SIG-M5 treated with dmso at 0.1 percent for 504 hours (cell line): ENCODE measurements around the gene CAPN5.

ENCODE experiments used
- DNase-seq: peaks from one replicate; lab custom pipeline; 2025; ENCODE audit not compliant: unreplicated experiment; lab: John Stamatoyannopoulos, UW

CAPN5 gene

GRCh38 chr11:77113382-77114088 is 46.8 kb downstream of the CAPN5 start:
- peak; percentile 4 for DNase-seq

- DNase-seq: no peak
Observed at GRCh38 chr11:77114089-77114463, 47.3 kb downstream of the CAPN5 start.

- peak; percentile 13 for DNase-seq
Observed at GRCh38 chr11:77115181-77115611, 48.4 kb downstream of the CAPN5 start.

- no peak for DNase-seq
Observed at GRCh38 chr11:77115956-77116355, 49.2 kb downstream of the CAPN5 start.

GRCh38 chr11:77117492-77117891 is 50.7 kb downstream of the CAPN5 start:
- no peak for DNase-seq

GRCh38 chr11:77118086-77118485 is 51.3 kb downstream of the CAPN5 start:
- DNase-seq: no peak

- no peak for DNase-seq
Observed at GRCh38 chr11:77118971-77119370, 52.2 kb downstream of the CAPN5 start.

GRCh38 chr11:77119531-77119936 is 52.8 kb downstream of the CAPN5 start:
- DNase-seq: no peak

- DNase-seq: no peak
Observed at GRCh38 chr11:77120571-77120970, 53.8 kb downstream of the CAPN5 start.

GRCh38 chr11:77121096-77121640 is 54.4 kb downstream of the CAPN5 start:
- DNase-seq: no peak

- no peak for DNase-seq
Observed at GRCh38 chr11:77121876-77122575, 55.3 kb downstream of the CAPN5 start.

GRCh38 chr11:77122576-77123212 is 55.9 kb downstream of the CAPN5 start:
- no peak for DNase-seq

GRCh38 chr11:77123591-77123990 is 56.8 kb downstream of the CAPN5 start:
- no peak for DNase-seq

GRCh38 chr11:77124041-77124440 is 57.3 kb downstream of the CAPN5 start:
- DNase-seq: no peak

- DNase-seq: no peak
Observed at GRCh38 chr11:77124488-77124887, 57.7 kb downstream of the CAPN5 start.

GRCh38 chr11:77125191-77125590 is 58.4 kb downstream of the CAPN5 start:
- DNase-seq: no peak

GRCh38 chr11:77125695-77126094 is 58.9 kb downstream of the CAPN5 start:
- no peak for DNase-seq

- no peak for DNase-seq
Observed at GRCh38 chr11:77126156-77126775, 59.5 kb downstream of the CAPN5 start.

GRCh38 chr11:77126861-77127234 is 60.1 kb downstream of the CAPN5 start:
- no peak for DNase-seq

- peak; percentile 5 for DNase-seq
Observed at GRCh38 chr11:77127235-77127911, 60.6 kb downstream of the CAPN5 start.
